Effector CD4-positive, alpha-beta T cell (primary cell): ENCODE data around the gene RIPOR3.
"Not testable (repeated sequence)": the region's sequence is repeated elsewhere in the genome, so short reads cannot be mapped to it uniquely, and the experiment has no call there.

Experiments
- DNase-seq: peaks from one replicate; pipeline ENCODE4 v3.0.0-alpha.2; 2020

The RIPOR3 gene

GRCh38 chr20:50541606-50542041 lies 149.7 kb downstream of the RIPOR3 start:
- DNase-seq = no peak

GRCh38 chr20:50540620-50541605 lies 150.4 kb downstream of the RIPOR3 start:
- DNase-seq = no peak

DNA sequence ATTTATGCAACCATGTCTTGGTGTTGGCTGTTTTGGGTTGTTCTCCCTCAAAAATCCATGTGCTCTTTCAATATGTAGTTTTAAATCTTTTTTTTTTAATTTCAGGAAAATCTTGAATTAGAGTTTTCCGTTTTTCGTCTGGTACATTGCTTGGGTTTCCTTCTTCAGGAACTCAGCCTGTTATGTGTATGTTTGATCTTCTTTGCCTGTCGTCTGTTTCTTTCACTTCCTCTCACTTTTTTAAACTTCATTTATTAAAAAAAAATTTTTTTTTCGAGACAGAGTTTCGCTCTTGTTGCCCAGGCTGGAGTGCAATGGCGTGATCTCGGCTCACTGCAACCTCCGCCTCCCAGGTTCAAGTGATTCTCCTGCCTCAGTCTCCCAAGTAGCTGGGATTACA lies 151.5 kb downstream of the RIPOR3 start:
- DNase-seq = not testable (repeated sequence)

GRCh38 chr20:50538276-50538675 lies 153.1 kb downstream of the RIPOR3 start:
- no peak for DNase-seq

- DNase-seq = no peak
Measured at GRCh38 chr20:50537546-50538201, 153.7 kb downstream of the RIPOR3 start.

DNA sequence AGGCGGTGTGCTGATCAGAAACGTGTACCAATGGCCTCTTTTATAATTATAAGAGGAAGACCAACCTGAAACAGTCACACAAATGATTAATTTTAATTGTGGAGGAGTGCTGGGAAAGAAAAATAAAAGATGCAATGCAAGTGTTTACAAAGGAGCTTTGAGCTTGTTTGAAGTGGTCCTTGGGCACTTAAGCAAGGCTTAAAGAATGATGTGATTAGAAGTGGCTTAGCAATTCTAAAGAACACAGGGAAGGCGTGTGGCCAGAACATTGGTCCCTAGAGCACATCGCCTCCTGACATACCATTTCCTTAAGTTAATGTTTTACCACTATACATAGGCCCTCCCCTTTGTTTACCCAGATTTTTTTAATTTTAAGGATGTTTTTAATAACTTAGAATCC lies 155.0 kb downstream of the RIPOR3 start:
- no peak for DNase-seq
